HEK293 (cell line): Measurements from ENCODE around the gene KLK11.

Source experiments
- CTCF ChIA-PET: fragments of 350-600 bp; formaldehyde crosslinking; extraction: SDS; loops from one replicate; lab custom pipeline; 2021; ENCODE audit warnings: antibody characterized with exemption; lab: Yijun Ruan, JAX
- POLR2A ChIA-PET: fragments of 300-600 bp; formaldehyde crosslinking; extraction: SDS; loops from one replicate; lab custom pipeline; 2020; ENCODE audit warnings: antibody characterized with exemption, inconsistent platforms; lab: Yijun Ruan, JAX
- H3K27ac ChIP-seq: fragments of 200-500 bp; sonication (Bioruptor generic); 2 replicates; pipeline ENCODE4 v1.5.1; 2014; ENCODE audit warnings: low read depth, low read length, control low read depth, inconsistent platforms; ENCODE audit errors: extremely low read depth
- H3K36me3 ChIP-seq, 2 experiments: fragments of 200-500 bp in 1 of 2; sonication (Bioruptor generic) in 1 of 2; 1 replicate in 1 of 2; 2 replicates in 1 of 2; pipeline ENCODE4 v1.5.1; 2014 to 2017; ENCODE audit warnings: inconsistent platforms in 2 of 2, low read length in 2 of 2; ENCODE audit not compliant: control insufficient read depth in 2 of 2, insufficient read depth in 1 of 2
- H3K4me1 ChIP-seq: fragments of 200-500 bp; sonication (Bioruptor generic); 2 replicates; pipeline ENCODE4 v1.5.1; 2014; ENCODE audit warnings: mild to moderate bottlenecking, low read length, inconsistent platforms; ENCODE audit not compliant: control insufficient read depth, insufficient read depth
- H3K4me3 ChIP-seq: 2 replicates; pipeline ENCODE4 v1.5.1; 2011; ENCODE audit warnings: low read depth, mild to moderate bottlenecking, control low read depth, low read length, moderate library complexity
- H3K9me3 ChIP-seq: fragments of 200-500 bp; sonication (Bioruptor generic); 2 replicates; pipeline ENCODE4 v1.5.1; 2014; ENCODE audit warnings: low read depth, low read length, inconsistent platforms; ENCODE audit not compliant: control insufficient read depth, insufficient read depth
- BCL6B ChIP-seq: fragments of 450-650 bp; formaldehyde crosslinking; IDR thresholded peaks from 2 replicates; pipeline ENCODE4 v1.5.1; 2017; ENCODE audit warnings: missing biosample characterization, missing genetic modification characterization
- KLF8 ChIP-seq: fragments of 450-650 bp; formaldehyde crosslinking; IDR thresholded peaks from 2 replicates; pipeline ENCODE4 v1.5.1; 2016; ENCODE audit warnings: missing biosample characterization, missing genetic modification characterization
- PATZ1 ChIP-seq: fragments of 450-650 bp; formaldehyde crosslinking; IDR thresholded peaks from 2 replicates; pipeline ENCODE4 v1.5.1; 2016; ENCODE audit warnings: missing biosample characterization, missing genetic modification characterization
- PRDM10 ChIP-seq: fragments of 450-650 bp; formaldehyde crosslinking; IDR thresholded peaks from 2 replicates; pipeline ENCODE4 v1.5.1; 2016; ENCODE audit warnings: missing biosample characterization, missing genetic modification characterization
- PRDM6 ChIP-seq: fragments of 450-650 bp; formaldehyde crosslinking; IDR thresholded peaks from 2 replicates; pipeline ENCODE4 v1.5.1; 2017; ENCODE audit warnings: missing biosample characterization, missing genetic modification characterization
- WT1 ChIP-seq: fragments of 450-650 bp; formaldehyde crosslinking; IDR thresholded peaks from 2 replicates; pipeline ENCODE4 v1.5.1; 2016; ENCODE audit warnings: missing biosample characterization, missing genetic modification characterization
- ZBTB1 ChIP-seq: fragments of 450-650 bp; formaldehyde crosslinking; IDR thresholded peaks from 2 replicates; pipeline ENCODE4 v1.5.1; 2016; ENCODE audit warnings: missing biosample characterization, missing genetic modification characterization
- ZBTB26 ChIP-seq: fragments of 450-650 bp; formaldehyde crosslinking; optimal IDR thresholded peaks from 2 replicates; pipeline ENCODE3; 2016; ENCODE audit warnings: missing biosample characterization, mild to moderate bottlenecking, missing genetic modification characterization
- ZNF155 ChIP-seq: fragments of 450-650 bp; formaldehyde crosslinking; IDR thresholded peaks from 2 replicates; pipeline ENCODE4 v1.5.1; 2016; ENCODE audit warnings: missing biosample characterization, missing genetic modification characterization
- ZNF184 ChIP-seq: fragments of 450-650 bp; IDR thresholded peaks from 2 replicates; pipeline ENCODE4 v1.5.1; 2018; ENCODE audit warnings: missing biosample characterization, mild to moderate bottlenecking, missing genetic modification characterization
- ZNF248 ChIP-seq: fragments of 450-650 bp; formaldehyde crosslinking; IDR thresholded peaks from 2 replicates; pipeline ENCODE4 v1.5.1; 2017; ENCODE audit warnings: missing biosample characterization, missing genetic modification characterization
- ZNF571 ChIP-seq: fragments of 450-650 bp; formaldehyde crosslinking; IDR thresholded peaks from 2 replicates; pipeline ENCODE4 v1.5.0; 2017; ENCODE audit warnings: missing biosample characterization, missing genetic modification characterization
- ZNF623 ChIP-seq: fragments of 450-650 bp; formaldehyde crosslinking; IDR thresholded peaks from 2 replicates; pipeline ENCODE4 v1.5.1; 2016; ENCODE audit warnings: missing biosample characterization, missing genetic modification characterization
- ZNF791 ChIP-seq: fragments of 450-650 bp; formaldehyde crosslinking; IDR thresholded peaks from 2 replicates; pipeline ENCODE4 v1.5.1; 2016; ENCODE audit warnings: missing biosample characterization, missing genetic modification characterization

KLK11 gene

GRCh38 chr19:51036519-51036918 is 10.1 kb upstream of the KLK11 start:
- Histone ChIP-seq H3K9me3 (no peaks in the 10 kb centered on the region), H3K36me3 (no peaks in the 10 kb centered on the region), H3K4me1 (no peaks in the 10 kb centered on the region), H3K4me3 (no peak overlapping the region), H3K27ac (no peak overlapping the region)
- TF ChIP-seq PRDM10 (tag by site-specific recombination) (no peak), ZNF248 (tag by site-specific recombination) (no peak), PATZ1 (no peak), ZBTB1 (tag by site-specific recombination) (no peak), ZBTB26 (tag by site-specific recombination) (no peak), ZNF623 (no peak), ZNF791 (tag by site-specific recombination) (no peak), ZNF184 (tag by site-specific recombination) (no peak), ZNF571 (no peak), ZNF155 (tag by site-specific recombination) (no peak)
- ChIA-PET CTCF (interaction anchor here (0.6 to 1.1 kb wide), 2 partner anchors 15 to 230 kb away, joined by 3 read pairs; no protein-coding TSS in a partner anchor), POLR2A (interaction anchor here (0.7 kb wide), 1 partner anchor 105 kb away, joined by 4 read pairs; no protein-coding TSS in a partner anchor)

- H3K9me3 ChIP-seq: no peaks in the 10 kb centered on the region
- ChIA-PET POLR2A (no interaction called here), CTCF (interaction anchor here (0.7 to 1.5 kb wide), 3 partner anchors 14 to 201 kb away, joined by 3 to 4 read pairs (median 4); partner anchors contain the start of gene KLK15)
- no peaks in the 10 kb centered on the region for H3K36me3 ChIP-seq
- no peak within 1 kb of the TSS for H3K4me3 ChIP-seq
- no peak for TF ChIP-seq KLF8 (tag by site-specific recombination)
- no peak for TF ChIP-seq BCL6B (tag by site-specific recombination)
- TF ChIP-seq WT1 (tag by site-specific recombination): no peak
- TF ChIP-seq PRDM6 (tag by site-specific recombination): no peak
- no peaks in the 10 kb centered on the region for H3K4me1 ChIP-seq
- H3K27ac ChIP-seq: no peak within 1 kb of the TSS
These were observed 8.3 kb upstream of the KLK11 start, which contains the start of gene KLK12 for GRCh38 chr19:51034704-51035103. KLK12 (minus strand) TSS chr19:51035002; CDS start chr19:51034621, 381 bp downstream.
